IMR-90 (cell line): Measurements from ENCODE around the gene IRAK1.

Source experiments
- MAZ ChIP-seq: IDR thresholded peaks from 2 replicates; pipeline ENCODE4 v1.6.1; 2012; ENCODE audit warnings: low read depth, mild to moderate bottlenecking, low read length, improper control_type of control experiment, moderate library complexity, borderline replicate concordance
- MXI1 ChIP-seq: IDR thresholded peaks from 2 replicates; pipeline ENCODE4 v1.6.1; 2012; ENCODE audit warnings: low read depth, mild to moderate bottlenecking, low read length, moderate library complexity, borderline replicate concordance
- RFX5 ChIP-seq: IDR thresholded peaks from 2 replicates; pipeline ENCODE4 v1.8.0; 2012; ENCODE audit warnings: low read depth, mild to moderate bottlenecking, low read length, moderate library complexity
- SMC3 ChIP-seq: fragments of 150-350 bp; IDR thresholded peaks from 2 replicates; pipeline ENCODE4 v1.6.1; 2016; ENCODE audit warnings: low read depth, mild to moderate bottlenecking, antibody characterized with exemption, low read length, moderate library complexity
- TF ChIP-seq, protein P1 (sequence below): conservative IDR thresholded peaks from 2 replicates; pipeline ENCODE4 v1.5.1; 2012; ENCODE audit warnings: mild to moderate bottlenecking, low read depth, low read length, improper control_type of control experiment
- TF ChIP-seq, protein P2 (sequence below): fragments of 150-350 bp; IDR thresholded peaks from 2 replicates; pipeline ENCODE4 v1.6.1; 2017; ENCODE audit warnings: mild to moderate bottlenecking, antibody characterized with exemption, low read length, low read depth

DNA sequence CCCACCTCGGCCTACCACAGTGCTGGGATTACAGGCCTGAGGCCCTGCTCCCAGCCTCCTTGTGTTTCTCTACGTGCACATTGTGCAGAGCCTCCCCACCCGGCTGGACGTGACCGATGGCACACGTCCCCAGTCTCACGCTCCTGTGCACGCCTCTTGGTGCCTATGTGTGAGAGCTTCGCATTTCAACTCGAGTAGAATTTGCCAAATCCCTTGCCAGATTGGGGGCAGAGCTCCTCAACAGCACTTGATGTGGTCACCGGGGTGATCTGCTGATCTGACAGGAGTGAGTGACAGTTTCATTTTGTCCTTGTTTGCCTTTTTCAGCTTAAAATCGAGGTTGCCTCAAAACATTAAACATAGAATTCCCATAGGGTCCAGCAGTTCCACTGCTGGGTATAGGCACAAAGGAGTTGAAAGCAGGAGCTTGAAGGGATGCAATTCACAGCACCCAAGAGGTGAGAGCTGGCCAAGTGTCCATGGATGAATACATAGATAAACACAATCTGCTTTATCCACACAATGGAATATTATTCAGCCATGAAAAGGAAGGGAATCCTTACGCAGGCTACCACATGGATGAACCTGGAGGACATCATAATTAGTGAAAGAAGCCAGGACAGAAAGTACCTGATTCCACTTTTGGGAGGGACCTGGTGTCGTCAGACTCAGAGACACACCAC is 29.6 kb downstream of the IRAK1 start:
- TF ChIP-seq, protein P1, sequence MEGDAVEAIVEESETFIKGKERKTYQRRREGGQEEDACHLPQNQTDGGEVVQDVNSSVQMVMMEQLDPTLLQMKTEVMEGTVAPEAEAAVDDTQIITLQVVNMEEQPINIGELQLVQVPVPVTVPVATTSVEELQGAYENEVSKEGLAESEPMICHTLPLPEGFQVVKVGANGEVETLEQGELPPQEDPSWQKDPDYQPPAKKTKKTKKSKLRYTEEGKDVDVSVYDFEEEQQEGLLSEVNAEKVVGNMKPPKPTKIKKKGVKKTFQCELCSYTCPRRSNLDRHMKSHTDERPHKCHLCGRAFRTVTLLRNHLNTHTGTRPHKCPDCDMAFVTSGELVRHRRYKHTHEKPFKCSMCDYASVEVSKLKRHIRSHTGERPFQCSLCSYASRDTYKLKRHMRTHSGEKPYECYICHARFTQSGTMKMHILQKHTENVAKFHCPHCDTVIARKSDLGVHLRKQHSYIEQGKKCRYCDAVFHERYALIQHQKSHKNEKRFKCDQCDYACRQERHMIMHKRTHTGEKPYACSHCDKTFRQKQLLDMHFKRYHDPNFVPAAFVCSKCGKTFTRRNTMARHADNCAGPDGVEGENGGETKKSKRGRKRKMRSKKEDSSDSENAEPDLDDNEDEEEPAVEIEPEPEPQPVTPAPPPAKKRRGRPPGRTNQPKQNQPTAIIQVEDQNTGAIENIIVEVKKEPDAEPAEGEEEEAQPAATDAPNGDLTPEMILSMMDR = no peak
- TF ChIP-seq, protein P2, sequence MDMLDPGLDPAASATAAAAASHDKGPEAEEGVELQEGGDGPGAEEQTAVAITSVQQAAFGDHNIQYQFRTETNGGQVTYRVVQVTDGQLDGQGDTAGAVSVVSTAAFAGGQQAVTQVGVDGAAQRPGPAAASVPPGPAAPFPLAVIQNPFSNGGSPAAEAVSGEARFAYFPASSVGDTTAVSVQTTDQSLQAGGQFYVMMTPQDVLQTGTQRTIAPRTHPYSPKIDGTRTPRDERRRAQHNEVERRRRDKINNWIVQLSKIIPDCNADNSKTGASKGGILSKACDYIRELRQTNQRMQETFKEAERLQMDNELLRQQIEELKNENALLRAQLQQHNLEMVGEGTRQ = no peak
- TF ChIP-seq SMC3 (no peak), MAZ (no peak), MXI1 (no peak), RFX5 (no peak)
